Breast epithelium (tissue), 3 donors: ENCODE data around the gene GPC6.

Experiments used
- CTCF ChIP-seq, 3 donors: fragments of 450-650 bp; IDR thresholded peaks; one replicate each; pipeline ENCODE4 v1.5.1; 2016 to 2017; ENCODE audit warnings: antibody characterized with exemption in 3 of 3, mild to moderate bottlenecking in 3 of 3, moderate library complexity in 3 of 3
- POLR2A ChIP-seq: fragments of 450-650 bp; IDR thresholded peaks from one replicate; pipeline ENCODE4 v1.6.1; 2016; ENCODE audit warnings: antibody characterized with exemption, mild to moderate bottlenecking, moderate library complexity
- POLR2AphosphoS5 ChIP-seq, 3 donors: sonication (generic); formaldehyde crosslinking; IDR thresholded peaks; one replicate each; pipeline ENCODE4 v1.6.1; 2017; ENCODE audit warnings: antibody characterized with exemption in 3 of 3

GRCh38 chr13:94204946-94205345, 978.3 kb downstream of the GPC6 start:
- TF ChIP-seq CTCF (IDR thresholded peaks at IDR 0.05) (no peak), POLR2A (no peak), POLR2AphosphoS5 (IDR thresholded peaks at IDR 0.05) (no peak)
